CD4-positive, alpha-beta T cell treated with Interferon alpha-2 for 1 hour (primary cell): ENCODE measurements around the gene TTLL10.
"Not testable (repeated sequence)": the region's sequence is repeated elsewhere in the genome, so short reads cannot be mapped to it uniquely, and the experiment has no call there.

Experiments
- DNase-seq, 2 donors: peaks; one replicate each; pipeline ENCODE4 v3.0.0-alpha.2; 2020 to 2022

Gene TTLL10

GRCh38 chr1:1175221-1176062, 1.8 kb downstream of the TTLL10 start:
- DNase-seq: no peak

GRCh38 chr1:1176063-1176761, 2.5 kb downstream of the TTLL10 start:
- DNase-seq: not testable (repeated sequence)

DNA sequence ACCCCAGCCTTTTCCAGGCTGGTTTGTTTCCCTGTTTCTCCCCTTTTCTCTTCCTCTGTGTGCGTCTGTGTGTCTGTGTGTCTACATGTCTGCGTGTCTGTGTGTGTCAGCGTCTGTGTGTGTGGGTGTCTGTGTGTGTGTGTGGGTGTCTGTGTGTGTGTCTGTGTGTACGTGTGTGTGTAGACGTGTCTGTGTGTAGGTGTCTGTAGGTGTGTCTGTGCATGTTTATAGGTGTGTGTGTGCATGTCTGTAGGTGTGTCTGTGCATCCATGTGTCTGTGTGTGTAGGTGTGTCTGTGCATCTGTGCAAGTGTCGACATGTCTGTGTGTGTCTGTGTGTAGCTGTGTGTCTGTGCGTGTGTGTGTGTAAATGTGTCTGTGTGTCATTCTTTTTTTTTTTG, 3.3 kb downstream of the TTLL10 start:
- DNase-seq: no peak

GRCh38 chr1:1177452-1178206, 3.9 kb downstream of the TTLL10 start:
- DNase-seq: no peak

DNA sequence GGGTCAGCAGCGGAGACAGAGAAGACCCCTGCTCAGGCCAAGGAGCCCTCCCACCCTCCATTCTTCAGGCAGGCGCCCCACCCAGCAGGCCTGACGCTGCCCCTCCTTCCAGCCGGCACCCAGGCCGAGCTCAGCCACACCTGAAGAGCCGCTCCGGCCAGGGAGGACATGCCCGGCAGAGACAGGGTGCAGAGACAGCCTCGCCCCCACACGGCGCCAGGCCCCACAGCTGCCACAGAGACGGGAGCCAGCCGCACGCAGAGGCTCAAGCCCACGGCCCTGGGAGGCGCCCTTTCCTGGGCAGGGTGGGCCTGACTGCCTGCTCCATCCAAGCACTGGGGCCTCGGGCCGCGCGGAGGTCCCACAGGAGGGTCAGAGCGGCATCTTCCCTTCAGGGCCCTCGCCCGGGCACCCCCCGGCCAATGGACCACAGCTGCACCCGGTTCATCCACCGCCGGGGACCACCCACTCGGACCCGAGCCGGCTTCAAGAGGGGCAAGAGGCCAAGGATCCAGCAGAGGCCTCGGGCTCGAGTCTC, 5.2 kb downstream of the TTLL10 start:
- no peak for DNase-seq

DNA sequence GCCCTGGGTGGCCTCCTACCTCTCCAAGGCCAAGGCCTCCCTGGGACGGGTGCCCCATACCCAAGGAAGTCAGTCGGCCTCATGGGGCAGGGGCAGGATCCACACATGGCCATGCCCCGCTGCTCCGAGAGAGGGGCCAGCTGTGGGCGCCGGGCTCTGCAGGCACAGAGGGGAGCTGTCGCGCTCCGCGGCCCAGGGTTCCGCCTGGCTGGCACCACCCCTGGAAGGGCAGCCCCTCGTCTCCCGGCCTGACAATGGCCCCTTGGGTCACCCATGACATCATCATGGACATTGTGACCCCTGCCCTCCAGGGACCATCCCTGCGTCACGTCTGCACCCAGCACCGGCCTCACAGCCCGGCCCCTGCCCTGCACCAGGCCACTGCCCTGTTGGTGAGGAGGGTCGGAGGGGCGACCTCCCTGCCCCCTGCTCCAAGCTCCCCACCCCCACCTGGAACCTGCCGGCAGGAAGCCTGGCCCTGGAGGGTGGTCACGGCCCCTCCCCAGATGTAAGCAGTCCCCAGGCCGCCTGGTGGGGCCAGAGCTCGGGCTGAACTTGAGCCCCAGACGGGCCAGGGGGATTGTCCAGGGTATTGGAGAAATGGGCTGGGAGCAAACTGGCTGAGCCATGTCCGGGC, 5.8 kb downstream of the TTLL10 start:
- no peak for DNase-seq

DNA sequence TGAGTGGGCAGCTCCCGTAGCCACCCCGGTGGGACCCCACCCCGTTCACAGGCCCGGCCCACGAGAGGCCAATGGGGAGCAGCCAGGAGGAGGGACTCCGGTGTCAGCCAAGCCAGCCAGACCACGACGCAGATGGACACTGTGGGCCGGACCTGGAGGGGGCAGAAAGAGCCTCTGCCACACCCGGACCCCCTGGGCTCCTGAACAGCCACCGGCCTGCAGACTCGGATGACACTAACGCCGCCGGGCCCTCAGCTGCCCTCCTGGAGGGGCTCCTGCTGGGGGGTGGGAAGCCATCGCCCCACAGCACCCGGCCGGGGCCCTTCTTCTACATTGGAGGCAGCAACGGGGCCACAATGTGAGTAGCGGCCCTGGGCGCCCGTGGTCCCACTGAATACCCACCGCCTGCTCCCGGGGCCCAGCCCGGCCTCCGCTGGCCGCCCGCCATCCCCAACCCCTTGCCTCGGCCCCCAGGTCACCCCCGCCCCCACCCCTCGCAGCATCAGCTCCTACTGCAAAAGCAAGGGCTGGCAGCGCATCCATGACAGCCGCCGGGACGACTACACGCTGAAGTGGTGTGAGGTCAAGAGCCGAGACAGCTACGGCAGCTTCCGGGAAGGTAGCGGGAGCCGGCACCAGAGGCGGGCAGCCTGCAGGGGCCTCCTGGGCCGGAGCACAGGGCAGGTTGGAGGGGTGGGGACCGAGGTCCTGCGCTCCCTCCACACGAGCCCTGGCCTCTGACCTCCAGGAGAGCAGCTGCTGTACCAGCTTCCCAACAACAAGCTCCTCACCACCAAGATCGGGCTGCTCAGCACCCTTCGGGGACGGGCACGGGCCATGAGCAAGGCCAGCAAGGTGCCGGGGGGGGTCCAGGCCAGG, 6.5 kb downstream of the TTLL10 start:
- DNase-seq: no peak

- DNase-seq: no peak
Observed at GRCh38 chr1:1181129-1181937, 7.7 kb downstream of the TTLL10 start.

DNA sequence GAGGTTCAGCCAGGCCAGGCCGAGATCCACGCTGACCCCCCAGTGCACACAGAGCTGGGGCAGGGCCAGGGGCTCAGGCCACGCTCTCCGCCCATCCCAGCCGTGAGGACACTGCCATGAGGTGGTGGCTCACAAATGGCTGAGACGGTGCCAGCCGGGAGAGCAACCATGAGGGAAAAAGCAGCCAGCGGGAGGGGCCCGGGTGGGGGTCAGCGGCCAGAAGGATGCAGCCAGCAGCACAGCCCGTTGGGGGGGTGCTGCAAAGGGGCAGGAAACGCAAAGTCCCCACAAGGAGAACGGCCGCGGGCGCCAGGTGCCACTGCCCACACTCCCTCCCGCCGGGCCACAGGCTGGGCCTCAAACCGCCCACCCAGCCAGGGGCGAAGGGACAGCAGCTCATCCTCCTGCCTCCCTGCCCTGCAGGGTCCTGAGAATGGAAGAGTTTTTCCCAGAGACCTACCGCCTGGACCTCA, 8.3 kb downstream of the TTLL10 start:
- DNase-seq: no peak

DNA sequence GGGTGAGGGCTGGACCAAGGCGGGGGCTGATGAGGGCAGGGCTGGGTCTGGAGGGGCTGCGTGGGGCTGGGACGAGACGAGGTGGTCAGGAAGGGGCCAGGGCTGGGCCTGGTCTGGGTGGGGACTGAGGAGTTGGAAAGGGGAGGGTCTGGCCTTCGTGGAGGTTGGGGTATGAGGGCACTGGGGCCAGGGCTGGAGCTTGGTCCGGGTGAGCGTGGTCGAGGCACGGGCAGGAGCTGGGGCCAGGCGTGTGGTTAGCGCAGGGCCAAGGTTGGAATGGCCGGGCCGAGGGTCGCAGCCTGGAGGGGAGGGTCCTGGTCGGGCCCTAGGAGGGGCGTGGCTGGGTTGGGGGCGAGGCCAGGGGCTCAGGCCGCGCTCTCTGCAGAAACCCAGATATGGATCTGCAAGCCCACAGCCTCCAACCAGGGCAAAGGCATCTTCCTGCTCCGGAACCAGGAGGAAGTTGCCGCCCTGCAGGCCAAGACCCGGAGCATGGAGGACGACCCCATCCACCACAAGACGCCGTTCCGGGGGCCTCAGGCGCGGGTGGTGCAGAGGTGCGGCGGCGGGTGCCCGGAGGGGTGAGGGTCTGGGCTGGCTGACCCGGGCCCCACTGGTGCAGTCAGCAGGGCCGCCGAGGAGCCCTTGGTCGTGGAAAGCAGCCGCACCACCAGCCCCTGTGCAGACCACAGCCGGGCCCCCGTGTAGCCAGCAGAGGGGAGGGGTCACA, 9.0 kb downstream of the TTLL10 start:
- no peak for DNase-seq

GRCh38 chr1:1183221-1183747, 9.6 kb downstream of the TTLL10 start:
- no peak for DNase-seq

DNA sequence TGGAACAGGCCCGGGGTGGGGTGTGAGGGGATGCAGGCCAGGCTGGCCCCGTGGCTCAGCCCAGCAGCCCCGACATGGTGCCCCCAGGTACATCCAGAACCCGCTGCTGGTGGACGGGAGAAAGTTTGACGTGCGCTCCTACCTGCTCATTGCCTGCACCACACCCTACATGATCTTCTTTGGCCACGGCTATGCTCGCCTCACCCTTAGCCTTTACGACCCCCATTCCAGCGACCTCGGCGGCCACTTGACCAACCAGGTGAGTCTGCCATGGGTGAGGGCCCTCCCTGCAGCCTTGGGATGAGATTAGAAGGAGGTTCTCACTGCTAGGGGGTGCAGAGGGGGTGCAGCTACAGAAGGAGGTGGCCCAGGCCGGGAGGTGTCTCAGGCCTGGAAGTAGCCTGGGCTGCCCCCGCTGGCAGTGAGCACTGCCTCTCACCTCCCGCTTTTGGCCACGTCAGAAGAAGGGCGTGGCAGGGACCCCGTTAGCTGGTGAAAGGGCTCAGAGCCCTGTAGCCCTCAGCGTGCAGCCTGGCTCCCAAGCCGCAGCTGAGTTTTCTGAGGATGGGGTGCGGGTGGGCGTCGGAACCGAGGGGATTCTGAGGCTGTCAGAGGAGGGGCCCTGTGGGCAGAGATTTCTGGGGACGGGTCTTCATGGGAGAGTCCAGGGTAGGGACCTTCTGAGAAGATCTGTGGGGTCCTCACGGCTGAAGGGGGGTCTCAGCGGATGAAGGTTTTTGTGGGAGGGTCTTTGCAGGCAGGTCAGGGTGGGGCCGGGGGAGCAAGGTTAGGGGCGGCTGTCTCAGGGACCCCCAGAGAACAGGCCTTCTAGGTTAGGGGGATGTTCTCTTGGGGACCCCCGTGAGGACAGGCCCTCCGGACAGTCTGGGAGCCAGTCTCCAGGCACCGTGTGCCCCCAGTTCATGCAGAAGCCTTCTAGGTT, 10.4 kb downstream of the TTLL10 start:
- no peak for DNase-seq

DNA sequence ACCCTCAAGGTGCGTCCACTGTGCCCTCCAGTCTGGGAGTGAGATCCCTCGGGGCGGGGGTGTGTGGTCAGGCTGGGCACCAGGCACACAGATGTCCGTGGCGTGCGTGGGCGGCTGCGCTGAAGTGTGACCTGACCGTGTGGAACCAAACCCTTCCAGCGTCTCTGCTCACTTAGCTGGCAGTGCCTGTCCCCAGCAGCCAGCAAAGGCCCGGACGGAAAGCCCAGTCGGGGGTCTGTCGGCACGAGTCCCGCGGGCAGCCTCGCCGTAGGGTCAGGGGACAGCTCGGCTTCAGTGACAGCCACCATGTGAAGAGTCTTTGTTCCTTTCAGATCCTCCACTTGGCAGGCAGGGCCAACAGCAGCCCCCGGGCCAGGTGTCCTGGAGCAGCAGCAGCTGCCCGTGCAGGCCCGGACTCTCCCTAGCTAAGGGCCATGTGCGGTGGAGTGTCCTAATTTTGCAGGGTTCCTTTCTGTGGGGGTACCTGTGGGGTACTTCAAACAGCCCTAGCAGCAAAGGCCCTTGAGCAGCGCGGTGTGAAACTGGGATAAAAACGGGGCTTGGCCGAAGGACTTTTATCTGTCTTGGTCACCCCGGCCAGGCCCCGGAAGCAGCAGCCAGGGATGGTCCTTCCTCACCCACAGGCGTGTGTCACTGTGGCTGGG, 11.6 kb downstream of the TTLL10 start:
- no peak for DNase-seq

DNA sequence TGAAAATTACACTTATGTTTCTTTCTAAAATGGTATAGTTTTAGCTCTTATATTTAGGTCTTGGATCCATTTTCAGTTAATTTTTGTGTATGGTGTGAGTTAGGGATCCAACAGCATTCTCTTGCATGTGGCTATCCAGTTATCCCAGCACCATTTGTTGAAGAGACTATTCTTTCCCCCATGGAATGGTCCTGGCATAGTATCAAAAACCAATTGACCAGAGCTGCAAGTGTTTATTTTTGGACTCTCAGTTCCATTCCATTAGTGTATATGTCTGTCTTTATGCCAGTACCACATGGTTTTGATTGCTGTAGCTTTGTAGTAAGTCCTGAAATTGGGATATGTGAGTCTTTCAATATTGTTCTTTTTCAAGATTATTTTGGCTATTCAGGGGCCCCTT, 14.3 kb downstream of the TTLL10 start:
- no peak for DNase-seq

- no peak for DNase-seq
Observed at GRCh38 chr1:1189111-1189510, 15.4 kb downstream of the TTLL10 start.

- DNase-seq: no peak
Observed at GRCh38 chr1:1191734-1192133, 18.1 kb downstream of the TTLL10 start.

GRCh38 chr1:1194723-1195122, 21.0 kb downstream of the TTLL10 start:
- no peak for DNase-seq

DNA sequence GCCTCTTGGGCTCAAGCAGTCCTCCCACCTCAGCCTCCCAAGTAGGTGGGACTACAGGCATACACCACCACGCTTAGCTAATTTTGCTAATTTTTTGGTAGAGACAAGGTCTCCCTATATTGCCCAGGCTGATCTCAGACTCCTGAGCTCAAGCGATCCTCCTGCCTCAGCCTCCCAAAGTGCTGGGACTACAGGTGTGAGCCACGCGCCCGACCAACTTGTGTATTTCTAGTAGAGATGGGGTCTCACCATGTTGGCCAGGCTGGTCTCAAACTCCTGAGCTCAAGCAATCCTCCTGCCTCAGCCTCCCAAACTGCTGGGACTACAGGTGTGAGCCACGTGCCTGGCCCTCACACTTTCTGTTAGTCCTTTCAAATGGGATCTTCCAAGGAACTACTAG, 22.0 kb downstream of the TTLL10 start:
- DNase-seq: not testable (repeated sequence)
